GM21423 (cell line): ENCODE data around the gene NPY4R.
"Not testable (repeated sequence)": the region's sequence is repeated elsewhere in the genome, so short reads cannot be mapped to it uniquely, and the experiment has no call there.

ENCODE experiments used
- ATAC-seq: cut with Tn5 transposase; IDR thresholded peaks from one replicate; pipeline ENCODE4 v1.9.1; 2021; ENCODE audit warnings: mild to moderate bottlenecking, moderate library complexity; ENCODE audit not compliant: unreplicated experiment

Gene NPY4R

GRCh38 chr10:46465765-46466164 is at the start of gene NPY4R:
TSS of gene NPY4R (minus strand) at chr10:46465958. CDS start at chr10:46462635, 3,323 bp downstream.
- not testable (repeated sequence) for ATAC-seq

- no peak for ATAC-seq
These were observed 49.6 kb upstream of the NPY4R start for GRCh38 chr10:46515366-46515765.

- no peak for ATAC-seq
These were observed 49.1 kb upstream of the NPY4R start for GRCh38 chr10:46514899-46515298.

GRCh38 chr10:46514431-46514861 is 48.7 kb upstream of the NPY4R start:
- ATAC-seq, result no peak

DNA sequence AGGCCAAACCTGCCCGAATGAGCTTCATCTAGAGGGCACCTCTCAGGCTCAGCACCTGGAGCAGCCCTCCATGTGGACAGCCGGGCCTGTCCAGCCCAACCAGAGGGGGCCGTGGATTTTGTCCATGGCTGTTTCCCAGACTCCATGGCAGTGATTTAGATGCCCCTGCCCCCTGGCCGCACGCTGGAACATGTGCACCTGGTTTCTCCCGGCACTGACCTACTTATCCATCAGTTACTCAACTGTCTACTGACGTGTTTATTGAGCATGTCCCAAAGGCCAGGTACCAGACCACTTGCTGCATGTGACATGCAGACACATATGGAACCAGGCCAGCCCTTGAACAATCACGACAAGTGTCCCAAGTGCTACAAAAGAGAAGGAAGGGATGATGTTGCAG is 47.6 kb upstream of the NPY4R start:
- not testable (repeated sequence) for ATAC-seq

DNA sequence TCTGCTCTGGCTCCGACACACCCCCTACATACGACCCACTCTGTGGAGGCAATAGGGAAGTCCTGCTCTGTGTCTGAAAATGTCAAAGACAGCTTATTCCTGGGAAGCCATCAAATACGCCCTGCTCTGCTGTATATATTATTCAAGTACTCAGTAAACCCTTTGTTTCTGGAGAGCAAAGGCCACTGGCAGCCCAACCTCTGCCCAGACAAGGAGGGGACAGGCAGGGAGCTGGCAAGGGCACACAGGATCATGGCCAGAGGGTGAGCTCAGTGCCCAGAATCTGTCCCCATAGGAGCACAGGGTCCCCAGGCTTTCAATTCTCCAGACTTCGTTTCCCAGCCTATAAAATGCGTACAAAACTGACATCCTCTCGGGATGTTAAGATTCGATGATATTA is 47.0 kb upstream of the NPY4R start:
- ATAC-seq, result not testable (repeated sequence)

DNA sequence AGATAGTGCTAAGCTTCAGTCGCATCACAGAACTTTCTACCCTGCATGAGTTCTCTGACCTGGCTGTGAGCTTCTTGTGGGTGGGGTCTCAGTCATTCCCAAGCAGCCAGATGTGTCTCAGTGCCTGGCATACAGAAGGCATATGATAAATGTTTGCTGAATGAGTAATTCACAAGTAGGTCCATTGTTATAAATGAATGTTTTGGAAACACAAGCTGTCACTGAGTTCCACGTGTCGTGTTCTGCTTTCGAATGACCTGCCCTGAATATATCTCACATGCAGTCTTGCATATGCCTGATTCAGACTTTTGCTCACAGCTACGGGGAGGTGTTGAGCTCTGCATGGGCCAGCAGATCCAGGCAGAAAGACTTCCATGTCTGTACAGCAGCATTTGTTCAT is 46.2 kb upstream of the NPY4R start:
- ATAC-seq, result not testable (repeated sequence)

- ATAC-seq, result not testable (repeated sequence)
These were observed 34.2 kb upstream of the NPY4R start for GRCh38 chr10:46499990-46500389.

GRCh38 chr10:46498985-46499703 is 33.4 kb upstream of the NPY4R start:
- not testable (repeated sequence) for ATAC-seq

GRCh38 chr10:46497878-46498277 is 32.1 kb upstream of the NPY4R start:
- not testable (repeated sequence) for ATAC-seq

DNA sequence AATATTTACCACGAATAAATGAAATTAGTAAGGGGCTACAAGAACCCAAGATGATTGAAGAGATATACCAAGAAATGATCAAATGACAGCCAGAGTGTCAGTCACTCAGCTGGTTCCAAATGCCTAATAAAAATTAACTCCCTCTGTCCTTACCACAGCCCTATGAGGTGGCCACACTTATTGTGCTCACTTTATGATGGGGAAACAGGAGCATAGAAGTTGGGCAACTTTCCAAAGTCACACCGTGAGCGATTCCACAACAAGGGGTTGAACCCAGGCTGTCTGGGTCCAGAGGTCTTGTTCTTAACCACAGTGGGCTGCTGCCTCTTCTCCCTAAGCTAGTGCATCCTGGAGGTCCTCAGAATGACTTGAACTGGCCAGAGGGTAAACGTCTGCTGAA is 31.6 kb upstream of the NPY4R start:
- not testable (repeated sequence) for ATAC-seq

- ATAC-seq, result not testable (repeated sequence)
These were observed 25.8 kb upstream of the NPY4R start for GRCh38 chr10:46491364-46492114.

DNA sequence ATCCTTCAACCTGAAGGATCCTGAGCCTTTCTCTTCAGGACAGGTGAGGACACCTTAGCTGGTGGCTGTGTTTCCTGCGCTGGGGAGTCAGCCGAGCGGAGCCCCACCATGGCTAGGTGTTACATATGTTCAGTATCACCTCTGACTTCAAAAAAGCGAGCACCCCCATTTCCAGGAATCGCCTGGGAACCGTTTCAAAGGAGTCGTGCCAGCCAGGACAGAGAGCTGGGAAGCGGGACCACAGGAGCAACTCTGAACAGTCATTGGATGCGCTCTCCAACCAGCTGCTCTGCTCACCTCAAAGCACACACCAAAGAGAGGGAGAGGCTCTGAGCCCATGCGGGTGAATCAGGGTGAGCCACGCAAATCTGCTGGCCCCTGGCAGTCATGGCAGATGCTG is 24.5 kb upstream of the NPY4R start:
- ATAC-seq, result not testable (repeated sequence)

DNA sequence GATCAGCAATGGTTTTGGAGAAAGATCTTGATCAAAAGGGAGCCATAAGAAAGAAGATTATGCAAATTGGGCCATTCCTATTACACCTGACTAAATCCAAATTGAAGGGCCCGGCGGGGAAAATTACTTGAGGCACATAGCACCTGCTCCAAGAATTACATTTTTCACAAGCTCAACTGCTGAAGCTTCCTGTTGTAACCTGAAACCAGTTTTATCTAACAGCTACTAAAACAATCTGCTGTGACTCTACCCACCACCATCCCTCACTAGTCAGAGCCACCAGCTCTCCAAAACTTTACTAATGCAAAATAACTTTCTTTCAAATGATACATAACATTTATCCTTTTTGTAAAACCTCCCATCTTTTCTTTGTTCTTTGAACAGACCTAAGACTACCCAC is 20.7 kb upstream of the NPY4R start:
- not testable (repeated sequence) for ATAC-seq

DNA sequence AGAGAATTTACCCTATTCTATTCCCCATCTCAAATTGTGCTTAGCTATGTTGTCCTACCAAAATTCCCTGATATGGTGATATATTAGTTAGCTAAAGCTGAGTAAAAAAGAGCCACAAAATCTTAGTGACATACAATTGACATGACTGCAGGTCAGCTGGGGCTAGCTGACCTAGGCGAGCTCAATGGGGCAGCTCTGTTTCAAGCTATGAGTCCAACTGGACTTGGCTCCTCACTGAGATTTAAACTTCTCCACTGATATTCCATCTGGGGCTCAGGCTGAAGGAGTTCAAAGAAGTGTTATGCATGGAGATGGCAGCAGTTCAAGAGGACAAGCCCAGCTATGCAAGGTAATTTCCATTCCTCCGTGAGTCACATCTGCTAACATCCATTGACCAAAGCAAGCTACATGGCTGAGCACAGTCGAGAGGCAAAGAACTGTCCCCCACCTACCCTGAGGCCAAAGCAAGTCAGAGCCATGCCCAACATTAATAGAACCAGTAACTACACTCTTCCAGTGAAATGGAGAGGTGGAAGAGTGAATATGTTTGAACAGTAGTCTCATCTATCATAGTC is 9.1 kb upstream of the NPY4R start:
- ATAC-seq, result not testable (repeated sequence)

GRCh38 chr10:46473758-46474157 is 8.0 kb upstream of the NPY4R start:
- ATAC-seq, result not testable (repeated sequence)

GRCh38 chr10:46470134-46470533 is 4.4 kb upstream of the NPY4R start:
- ATAC-seq, result not testable (repeated sequence)

- ATAC-seq, result not testable (repeated sequence)
These were observed 2.5 kb upstream of the NPY4R start for GRCh38 chr10:46468119-46468809.

- not testable (repeated sequence) for ATAC-seq
These were observed 2.1 kb downstream of the NPY4R start for GRCh38 chr10:46463608-46464007.

GRCh38 chr10:46462276-46462675 is 3.5 kb downstream of the NPY4R start:
- ATAC-seq, result not testable (repeated sequence)

DNA sequence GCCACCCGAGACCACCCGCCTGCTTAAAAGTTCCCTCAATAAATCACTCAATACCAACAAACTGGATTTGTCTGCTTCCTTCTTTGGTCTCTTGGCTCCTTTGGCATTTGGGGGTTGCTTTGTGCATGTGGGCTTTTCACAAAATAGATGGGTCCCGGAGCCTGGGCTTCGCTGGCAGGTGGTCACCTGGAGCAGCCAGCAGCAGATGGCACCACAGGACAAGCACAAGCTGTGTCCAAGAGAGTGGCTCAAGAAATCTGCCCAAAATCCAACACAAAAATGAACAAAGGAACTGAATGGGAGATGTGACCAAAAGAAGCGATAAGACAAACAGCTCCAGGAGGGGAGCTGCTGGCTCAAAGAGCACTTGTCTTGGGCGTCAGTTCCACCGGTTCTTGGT is 6.2 kb downstream of the NPY4R start:
- not testable (repeated sequence) for ATAC-seq
